Smooth muscle cell (in vitro differentiated cells): ENCODE data around the gene GNA12. TPM values are rescaled to one million over a fixed set of nuclear protein-coding genes. Genes with fewer than 3 reads are reported as not detected.

ENCODE experiments used
- DNase-seq: peaks from one replicate; lab custom pipeline; 2025; ENCODE audit not compliant: unreplicated experiment; lab: John Stamatoyannopoulos, UW
- H2AFZ ChIP-seq: fragments of 200-600 bp; sonication (generic); 2 replicates; pipeline ENCODE4 v1.6.0; 2016; ENCODE audit warnings: antibody characterized with exemption, low read depth, mild to moderate bottlenecking
- H3F3A ChIP-seq: fragments of 200-600 bp; sonication (generic); 2 replicates; pipeline ENCODE4 v1.6.0; 2017; ENCODE audit warnings: antibody characterized with exemption, low read depth
- H3K27ac ChIP-seq: fragments of 200-600 bp; sonication (generic); 2 replicates; pipeline ENCODE4 v1.5.1; 2016; ENCODE audit warnings: low read depth, mild to moderate bottlenecking
- H3K27me3 ChIP-seq: fragments of 200-600 bp; sonication (generic); 2 replicates; pipeline ENCODE4 v1.6.1; 2016; ENCODE audit warnings: low read depth, mild to moderate bottlenecking
- H3K36me3 ChIP-seq: fragments of 200-600 bp; sonication (generic); 2 replicates; pipeline ENCODE4 v1.5.1; 2016; ENCODE audit warnings: low read depth
- H3K4me1 ChIP-seq: fragments of 200-600 bp; sonication (generic); 2 replicates; pipeline ENCODE4 v1.5.1; 2016; ENCODE audit warnings: low read depth
- H3K4me2 ChIP-seq: fragments of 200-600 bp; sonication (generic); 2 replicates; pipeline ENCODE4 v1.6.0; 2016; ENCODE audit warnings: mild to moderate bottlenecking
- H3K4me3 ChIP-seq: fragments of 200-600 bp; sonication (generic); 2 replicates; pipeline ENCODE4 v1.5.1; 2016; ENCODE audit warnings: mild to moderate bottlenecking
- H3K79me2 ChIP-seq: fragments of 200-600 bp; sonication (generic); 2 replicates; pipeline ENCODE4 v1.6.0; 2016; ENCODE audit warnings: low read depth, mild to moderate bottlenecking
- H3K9ac ChIP-seq: fragments of 200-600 bp; sonication (generic); 2 replicates; pipeline ENCODE4 v1.6.0; 2016; ENCODE audit warnings: low read depth
- H3K9me3 ChIP-seq: fragments of 200-600 bp; sonication (generic); replicated peaks from 2 replicates; pipeline ENCODE4 v1.5.1; 2016; ENCODE audit warnings: low read depth
- H4K20me1 ChIP-seq: fragments of 200-600 bp; sonication (generic); 2 replicates; pipeline ENCODE4 v1.6.0; 2016; ENCODE audit warnings: low read depth
- CTCF ChIP-seq: fragments of 200-600 bp; sonication (generic); IDR thresholded peaks from 2 replicates; pipeline ENCODE4 v1.5.1; 2017; ENCODE audit warnings: borderline replicate concordance, mild to moderate bottlenecking, antibody characterized with exemption; ENCODE audit not compliant: insufficient read depth, poor library complexity, severe bottlenecking
- WGBS: methylation state at CpG from one replicate; pipeline ENCODE4 v1.1.7; 2016; ENCODE audit warnings: low lambda C conversion rate; 5-methylcytosine and 5-hydroxymethylcytosine counted together
- polyA plus RNA-seq: library from polyadenylated mRNA; unstranded; fragments of >200 nt; fragmentation: Nextera tagmentation; extraction: Ambion mirVana; gene quantifications from 2 replicates; pipeline ENCODE4 v1.2.1, GENCODE V29; 2016
- total RNA-seq: library from RNA; depleted of rRNA; stranded (reverse); fragments of >200 nt; gene quantifications from 2 replicates; pipeline ENCODE4 v1.2.3, GENCODE V29; 2014

GNA12 gene
- total and polyA plus RNA-seq, 2 experiments from 2014 or later, result 20.3 to 34.7 TPM

DNA sequence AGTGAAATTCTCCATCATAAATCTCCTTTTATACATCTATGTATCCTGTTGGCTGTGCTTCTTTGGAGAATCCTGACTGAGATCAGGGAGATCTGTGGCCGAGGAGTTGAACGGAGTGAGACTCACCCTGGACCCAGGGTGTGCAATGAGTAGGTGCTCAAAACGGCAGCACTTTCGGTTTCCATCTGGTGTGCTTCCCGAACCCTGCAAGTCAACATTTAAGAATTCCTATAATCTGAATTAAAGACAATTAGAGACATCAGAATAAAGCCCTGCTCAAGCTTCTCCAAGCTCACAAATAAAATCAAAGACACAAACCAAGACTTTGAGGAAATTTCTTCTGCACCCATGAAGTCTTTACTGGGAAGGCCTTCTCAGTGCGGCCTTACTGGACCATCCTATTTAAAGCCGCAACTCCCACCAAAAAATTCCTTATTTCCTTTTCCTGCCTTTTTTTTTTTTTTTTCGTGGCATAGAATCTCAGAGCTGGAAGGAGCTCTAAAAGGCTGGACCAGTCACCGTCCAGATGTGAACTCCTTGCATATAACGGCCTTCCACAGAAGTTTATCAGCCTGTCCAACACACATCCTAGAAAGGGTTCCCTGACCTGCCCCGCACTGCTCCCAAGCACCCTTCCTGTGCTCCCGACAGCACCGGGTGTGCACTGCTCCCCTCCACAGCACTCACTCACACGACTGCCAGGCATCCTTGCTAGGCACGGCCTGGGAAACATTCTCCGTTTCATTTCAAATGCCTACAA, 29.7 kb downstream of the GNA12 start:
- H3K79me2 ChIP-seq, result peaks cover 99% of the 10 kb centered on the region
- no peaks in the 10 kb centered on the region for H3K9me3 ChIP-seq
- H3K27me3 ChIP-seq, result no peaks in the 10 kb centered on the region
- H3K4me3 ChIP-seq, result no peak overlapping the region
- H2AFZ ChIP-seq, result no peak overlapping the region
- H3K4me1 ChIP-seq, result peaks cover 6% of the 10 kb centered on the region
- DNase-seq, result no peak
- peaks cover 4% of the 10 kb centered on the region for H3F3A ChIP-seq
- peak overlapping the region; percentile 57 for H3K4me2 ChIP-seq
- peak overlapping the region; percentile 6 for H3K9ac ChIP-seq
- no peak for TF ChIP-seq CTCF
- H4K20me1 ChIP-seq, result peaks cover 66% of the 10 kb centered on the region
- peak overlapping the region; percentile 85 for H3K27ac ChIP-seq
- H3K36me3 ChIP-seq, result no peaks in the 10 kb centered on the region
- 88% methylated on average over 16 of the region's 16 CpGs for WGBS

DNA sequence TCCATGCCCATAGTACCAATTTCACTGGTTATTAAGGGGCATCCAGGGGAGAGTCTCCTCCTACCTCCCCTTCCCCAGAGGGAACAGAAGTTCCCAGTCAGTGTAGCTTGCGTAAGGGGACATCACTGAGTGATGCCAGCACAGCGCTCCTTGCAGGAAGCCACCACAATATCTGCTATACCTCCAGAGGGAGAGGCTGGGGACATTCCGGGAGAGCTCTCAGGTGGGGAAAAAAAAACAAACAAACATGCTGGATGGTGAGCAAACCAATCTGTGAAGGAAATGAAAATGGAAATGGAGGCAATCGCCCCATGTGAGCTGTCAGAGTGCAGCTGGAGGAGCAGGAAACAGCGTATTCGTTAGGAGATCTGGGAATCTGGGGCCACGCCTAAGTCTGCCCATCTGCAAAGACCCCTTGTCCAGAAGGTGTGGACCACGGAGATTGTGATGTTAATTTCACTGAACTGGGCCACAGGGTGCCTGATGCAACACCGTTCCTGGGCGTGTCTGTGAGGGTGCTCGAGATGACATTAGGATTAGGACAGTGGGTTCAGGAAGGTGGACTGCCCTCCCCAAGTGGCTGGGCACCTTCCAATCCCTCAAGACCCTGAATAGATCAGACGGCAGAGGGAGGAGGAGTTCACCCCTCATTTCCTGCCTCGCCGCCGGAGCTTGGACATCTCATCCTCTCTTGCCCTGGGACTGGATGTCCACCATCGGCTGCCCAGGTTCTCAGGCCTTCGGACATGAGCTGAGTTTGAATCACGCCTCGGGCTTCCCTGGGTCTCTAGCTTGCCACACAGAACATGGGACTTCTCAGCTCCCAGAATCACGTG, 30.5 kb downstream of the GNA12 start:
- Histone ChIP-seq H4K20me1 (peaks cover 74% of the 10 kb centered on the region), H3K27ac (peak overlapping the region; percentile 40), H3K79me2 (peaks cover 99% of the 10 kb centered on the region), H3K4me3 (no peak overlapping the region), H3K9ac (peak overlapping the region; percentile 10), H3K27me3 (no peaks in the 10 kb centered on the region), H2AFZ (no peak overlapping the region), H3K36me3 (no peaks in the 10 kb centered on the region), H3K9me3 (no peaks in the 10 kb centered on the region), H3F3A (peaks cover 4% of the 10 kb centered on the region), H3K4me1 (no peaks in the 10 kb centered on the region), H3K4me2 (no peak overlapping the region)
- 95% methylated on average over 20 of the region's 20 CpGs for WGBS
- TF ChIP-seq CTCF, result no peak
- no peak for DNase-seq

- TF ChIP-seq CTCF, result no peak
- H3K4me2 ChIP-seq, result no peak overlapping the region
- H2AFZ ChIP-seq, result no peak overlapping the region
- peaks cover 99% of the 10 kb centered on the region for H3K79me2 ChIP-seq
- DNase-seq, result no peak
- WGBS, result 64% methylated on average over 3 of the region's 3 CpGs
- H3F3A ChIP-seq, result peaks cover 4% of the 10 kb centered on the region
- H3K36me3 ChIP-seq, result no peaks in the 10 kb centered on the region
- peaks cover 81% of the 10 kb centered on the region for H4K20me1 ChIP-seq
- H3K27me3 ChIP-seq, result no peaks in the 10 kb centered on the region
- no peak overlapping the region for H3K4me3 ChIP-seq
- no peaks in the 10 kb centered on the region for H3K9me3 ChIP-seq
- H3K9ac ChIP-seq, result no peak overlapping the region
- H3K4me1 ChIP-seq, result no peaks in the 10 kb centered on the region
- H3K27ac ChIP-seq, result peak overlapping the region; percentile 40
Measured at GRCh38 chr7:2812831-2813230, 31.3 kb downstream of the GNA12 start.
